ENCODE results near the gene MED26.

DNA sequence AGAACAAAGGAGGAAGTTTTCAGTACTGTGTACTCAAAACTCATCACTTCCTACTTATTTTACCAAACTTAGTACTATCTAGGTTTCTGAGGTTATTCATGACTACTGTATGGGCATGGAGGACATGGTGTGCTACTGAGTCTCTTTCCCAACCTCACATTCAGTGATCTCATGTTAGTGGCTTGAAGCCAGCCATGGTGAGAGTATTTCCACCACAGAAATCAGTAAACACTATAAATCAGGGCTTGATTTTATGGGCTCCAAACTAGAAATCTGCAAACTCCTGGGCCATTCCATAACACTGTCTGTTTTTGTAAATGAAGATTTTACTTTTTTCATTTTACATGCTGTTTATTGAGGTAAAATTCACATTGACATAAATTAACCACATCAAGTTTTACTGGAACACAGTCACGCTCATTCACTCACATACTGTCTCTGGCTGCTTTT lies 19.7 kb downstream of the MED26 start:
- TF ChIP-seq, protein P1, sequence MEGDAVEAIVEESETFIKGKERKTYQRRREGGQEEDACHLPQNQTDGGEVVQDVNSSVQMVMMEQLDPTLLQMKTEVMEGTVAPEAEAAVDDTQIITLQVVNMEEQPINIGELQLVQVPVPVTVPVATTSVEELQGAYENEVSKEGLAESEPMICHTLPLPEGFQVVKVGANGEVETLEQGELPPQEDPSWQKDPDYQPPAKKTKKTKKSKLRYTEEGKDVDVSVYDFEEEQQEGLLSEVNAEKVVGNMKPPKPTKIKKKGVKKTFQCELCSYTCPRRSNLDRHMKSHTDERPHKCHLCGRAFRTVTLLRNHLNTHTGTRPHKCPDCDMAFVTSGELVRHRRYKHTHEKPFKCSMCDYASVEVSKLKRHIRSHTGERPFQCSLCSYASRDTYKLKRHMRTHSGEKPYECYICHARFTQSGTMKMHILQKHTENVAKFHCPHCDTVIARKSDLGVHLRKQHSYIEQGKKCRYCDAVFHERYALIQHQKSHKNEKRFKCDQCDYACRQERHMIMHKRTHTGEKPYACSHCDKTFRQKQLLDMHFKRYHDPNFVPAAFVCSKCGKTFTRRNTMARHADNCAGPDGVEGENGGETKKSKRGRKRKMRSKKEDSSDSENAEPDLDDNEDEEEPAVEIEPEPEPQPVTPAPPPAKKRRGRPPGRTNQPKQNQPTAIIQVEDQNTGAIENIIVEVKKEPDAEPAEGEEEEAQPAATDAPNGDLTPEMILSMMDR (conservative IDR thresholded peaks at IDR 0.05; ENCODE audit: low read depth in 2 of 2): no peak
- TF ChIP-seq POLR2AphosphoS5 (IDR thresholded peaks at IDR 0.05; ENCODE audit: low read depth): no peak
- TF ChIP-seq EZH2 (IDR thresholded peaks at IDR 0.05; ENCODE audit: low read depth, unreplicated experiment): no peak
- TF ChIP-seq, protein P2, sequence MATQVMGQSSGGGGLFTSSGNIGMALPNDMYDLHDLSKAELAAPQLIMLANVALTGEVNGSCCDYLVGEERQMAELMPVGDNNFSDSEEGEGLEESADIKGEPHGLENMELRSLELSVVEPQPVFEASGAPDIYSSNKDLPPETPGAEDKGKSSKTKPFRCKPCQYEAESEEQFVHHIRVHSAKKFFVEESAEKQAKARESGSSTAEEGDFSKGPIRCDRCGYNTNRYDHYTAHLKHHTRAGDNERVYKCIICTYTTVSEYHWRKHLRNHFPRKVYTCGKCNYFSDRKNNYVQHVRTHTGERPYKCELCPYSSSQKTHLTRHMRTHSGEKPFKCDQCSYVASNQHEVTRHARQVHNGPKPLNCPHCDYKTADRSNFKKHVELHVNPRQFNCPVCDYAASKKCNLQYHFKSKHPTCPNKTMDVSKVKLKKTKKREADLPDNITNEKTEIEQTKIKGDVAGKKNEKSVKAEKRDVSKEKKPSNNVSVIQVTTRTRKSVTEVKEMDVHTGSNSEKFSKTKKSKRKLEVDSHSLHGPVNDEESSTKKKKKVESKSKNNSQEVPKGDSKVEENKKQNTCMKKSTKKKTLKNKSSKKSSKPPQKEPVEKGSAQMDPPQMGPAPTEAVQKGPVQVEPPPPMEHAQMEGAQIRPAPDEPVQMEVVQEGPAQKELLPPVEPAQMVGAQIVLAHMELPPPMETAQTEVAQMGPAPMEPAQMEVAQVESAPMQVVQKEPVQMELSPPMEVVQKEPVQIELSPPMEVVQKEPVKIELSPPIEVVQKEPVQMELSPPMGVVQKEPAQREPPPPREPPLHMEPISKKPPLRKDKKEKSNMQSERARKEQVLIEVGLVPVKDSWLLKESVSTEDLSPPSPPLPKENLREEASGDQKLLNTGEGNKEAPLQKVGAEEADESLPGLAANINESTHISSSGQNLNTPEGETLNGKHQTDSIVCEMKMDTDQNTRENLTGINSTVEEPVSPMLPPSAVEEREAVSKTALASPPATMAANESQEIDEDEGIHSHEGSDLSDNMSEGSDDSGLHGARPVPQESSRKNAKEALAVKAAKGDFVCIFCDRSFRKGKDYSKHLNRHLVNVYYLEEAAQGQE (IDR thresholded peaks at IDR 0.05; ENCODE audit: unreplicated experiment): no peak
- no peak for TF ChIP-seq CREB1 (CRISPR knock-in tag; IDR thresholded peaks at IDR 0.05; ENCODE audit: low read depth)
- no peak for TF ChIP-seq JUNB (IDR thresholded peaks at IDR 0.05; ENCODE audit: unreplicated experiment)
- TF ChIP-seq EZH2phosphoT487 (IDR thresholded peaks at IDR 0.05; ENCODE audit: unreplicated experiment): no peak
